IMR-90 (cell line): ENCODE measurements around the gene ZDHHC14. TPM values are rescaled to one million over a fixed set of nuclear protein-coding genes. Genes with fewer than 3 reads are reported as not detected.

Experiments used
- ATAC-seq: fragments of 200-7000 bp; cut with Tn5 transposase; 2 replicates; pipeline ENCODE4 v1.9.1; 2020; ENCODE audit warnings: low read depth, mild to moderate bottlenecking, moderate library complexity
- BruUV-seq: library from RNA; stranded (reverse); fragments of 400-500 nt; replicated peaks from 2 replicates; lab custom pipeline; 2021; lab: Mats Ljungman, UMichigan
- CTCF ChIA-PET: fragments of 300-600 bp; formaldehyde crosslinking; extraction: SDS; loops from one replicate; lab custom pipeline; 2021; ENCODE audit warnings: antibody characterized with exemption; lab: Yijun Ruan, JAX
- POLR2A ChIA-PET: fragments of 300-600 bp; sonication (Branson Sonifier 250); formaldehyde crosslinking; loops from one replicate; lab custom pipeline; 2022; ENCODE audit warnings: antibody characterized with exemption; ENCODE audit not compliant: unreplicated experiment; lab: Charles Lee
- DNase-seq: peaks from one replicate; pipeline ENCODE4 v3.0.0; 2013
- H2AFZ ChIP-seq: replicated peaks from 2 replicates; pipeline ENCODE3; 2013; ENCODE audit warnings: low read length, mild to moderate bottlenecking; ENCODE audit not compliant: poor library complexity
- H2AK5ac ChIP-seq: 2 replicates; pipeline ENCODE4 v1.6.1; 2013; ENCODE audit warnings: low read depth, low read length, inconsistent platforms
- H2AK9ac ChIP-seq: replicated peaks from 2 replicates; pipeline ENCODE3; 2013; ENCODE audit warnings: mild to moderate bottlenecking, low read depth, low read length, moderate library complexity; ENCODE audit not compliant: poor library complexity
- H2BK120ac ChIP-seq: 2 replicates; pipeline ENCODE4 v1.6.1; 2013; ENCODE audit warnings: low read depth, low read length, inconsistent platforms
- H2BK15ac ChIP-seq: 3 replicates; pipeline ENCODE4 v1.6.1; 2013; ENCODE audit warnings: low read depth, low read length, inconsistent platforms
- H2BK20ac ChIP-seq: 2 replicates; pipeline ENCODE4 v1.6.1; 2013; ENCODE audit warnings: low read depth, mild to moderate bottlenecking, inconsistent platforms, low read length, moderate library complexity
- H2BK5ac ChIP-seq: 2 replicates; pipeline ENCODE4 v1.6.1; 2013; ENCODE audit warnings: mild to moderate bottlenecking, low read depth, low read length, inconsistent platforms; ENCODE audit not compliant: poor library complexity, severe bottlenecking
- H3K14ac ChIP-seq: replicated peaks from 2 replicates; pipeline ENCODE4 v1.6.1; 2013; ENCODE audit warnings: low read depth, low read length, inconsistent platforms
- H3K18ac ChIP-seq: 2 replicates; pipeline ENCODE4 v1.6.1; 2013; ENCODE audit warnings: low read depth, low read length, control low read depth
- H3K23ac ChIP-seq: 2 replicates; pipeline ENCODE4 v1.6.1; 2013; ENCODE audit warnings: low read depth, low read length, inconsistent platforms
- H3K27ac ChIP-seq: 2 replicates; pipeline ENCODE4 v1.5.1; 2013; ENCODE audit warnings: mild to moderate bottlenecking, control low read depth, low read length; ENCODE audit not compliant: insufficient read depth
- H3K27me3 ChIP-seq: 2 replicates; pipeline ENCODE4 v1.6.1; 2013; ENCODE audit warnings: low read length; ENCODE audit not compliant: control insufficient read depth, insufficient read depth
- H3K36me3 ChIP-seq: 2 replicates; pipeline ENCODE4 v1.6.1; 2013; ENCODE audit warnings: low read length, mixed read lengths; ENCODE audit not compliant: control insufficient read depth, insufficient read depth
- H3K4ac ChIP-seq: 2 replicates; pipeline ENCODE4 v1.6.1; 2013; ENCODE audit warnings: low read depth, low read length, inconsistent platforms
- H3K4me1 ChIP-seq: 2 replicates; pipeline ENCODE4 v1.6.1; 2013; ENCODE audit warnings: low read length, mixed read lengths; ENCODE audit not compliant: control insufficient read depth, insufficient read depth
- H3K4me2 ChIP-seq: 2 replicates; pipeline ENCODE4 v1.6.1; 2013; ENCODE audit warnings: low read depth, mild to moderate bottlenecking, control low read depth, low read length, moderate library complexity
- H3K4me3 ChIP-seq: 2 replicates; pipeline ENCODE4 v1.5.1; 2013; ENCODE audit warnings: low read depth, mild to moderate bottlenecking, control low read depth, low read length, moderate library complexity; ENCODE audit not compliant: insufficient read depth
- H3K56ac ChIP-seq: 2 replicates; pipeline ENCODE4 v1.6.1; 2013; ENCODE audit warnings: low read length, inconsistent platforms; ENCODE audit not compliant: insufficient read depth; ENCODE audit errors: extremely low read depth
- H3K79me1 ChIP-seq, 2 experiments: 2 replicates each; pipeline ENCODE4 v1.6.1; 2013; ENCODE audit warnings: low read length in 2 of 2, inconsistent platforms in 1 of 2, low read depth in 1 of 2
- H3K9ac ChIP-seq: 2 replicates; pipeline ENCODE4 v1.6.1; 2013; ENCODE audit warnings: low read depth, low read length, control low read depth
- H3K9me1 ChIP-seq: 2 replicates; pipeline ENCODE4 v1.6.1; 2013; ENCODE audit warnings: low read length, inconsistent platforms; ENCODE audit not compliant: insufficient read depth
- H3K9me3 ChIP-seq: 2 replicates; pipeline ENCODE4 v1.6.1; 2013; ENCODE audit warnings: low read length; ENCODE audit not compliant: control insufficient read depth, insufficient read depth
- H4K20me1 ChIP-seq: 2 replicates; pipeline ENCODE4 v1.6.1; 2013; ENCODE audit warnings: low read length, inconsistent platforms; ENCODE audit not compliant: insufficient read depth
- H4K5ac ChIP-seq: 2 replicates; pipeline ENCODE4 v1.6.1; 2013; ENCODE audit warnings: mild to moderate bottlenecking, low read depth, low read length, control low read depth
- H4K8ac ChIP-seq, 2 experiments: 2 replicates each; pipeline ENCODE4 v1.6.1; 2013; ENCODE audit warnings: low read depth in 2 of 2, low read length in 2 of 2, control low read depth in 1 of 2, inconsistent platforms in 1 of 2
- H4K91ac ChIP-seq: 2 replicates; pipeline ENCODE4 v1.6.1; 2013; ENCODE audit warnings: low read depth, low read length, inconsistent platforms; ENCODE audit not compliant: insufficient read depth
- POLR2A ChIP-seq: IDR thresholded peaks from 2 replicates; pipeline ENCODE4 v1.6.1; 2012; ENCODE audit warnings: mild to moderate bottlenecking, low read depth, low read length
- RCOR1 ChIP-seq: IDR thresholded peaks from 2 replicates; pipeline ENCODE4 v1.6.1; 2012; ENCODE audit warnings: mild to moderate bottlenecking, low read length, improper control_type of control experiment; ENCODE audit not compliant: insufficient replicate concordance
- RFX5 ChIP-seq: IDR thresholded peaks from 2 replicates; pipeline ENCODE4 v1.8.0; 2012; ENCODE audit warnings: low read depth, mild to moderate bottlenecking, low read length, moderate library complexity
- SMC3 ChIP-seq: fragments of 150-350 bp; IDR thresholded peaks from 2 replicates; pipeline ENCODE4 v1.6.1; 2016; ENCODE audit warnings: low read depth, mild to moderate bottlenecking, antibody characterized with exemption, low read length, moderate library complexity
- whole genome bisulfite sequencing, 2 experiments: methylation state at CpG; one replicate each; pipeline versions ENCODE4 v1.1.5 to v1.1.7; 2013; ENCODE audit warnings: missing lambda C conversion rate in 2 of 2; ENCODE audit not compliant: insufficient read length in 1 of 2; ENCODE audit errors: extremely low coverage in 2 of 2; 5-methylcytosine and 5-hydroxymethylcytosine counted together
- dilution Hi-C: fragments of 300-500 bp; cut with HindIII; formaldehyde crosslinking; loops from one replicate; pipeline ENCODE4 v1.14.3; 2018; ENCODE audit warnings: low sequenced_read_pairs; ENCODE audit not compliant: unreplicated experiment
- in situ Hi-C: fragments of 300-500 bp; cut with MboI; formaldehyde crosslinking; loops from 3 replicates; pipeline ENCODE4 v1.14.3; 2019; ENCODE audit warnings: low sequenced_read_pairs, inconsistent platforms, mixed read lengths
- intact Hi-C: fragments of 100-400 bp; cut with micrococcal nuclease; formaldehyde crosslinking; loops from 2 replicates; pipeline ENCODE4 v1.10.0; 2022
- polyA plus RNA-seq, 3 experiments: library from polyadenylated mRNA; depleted of rRNA; stranded (reverse); fragments of >200 nt; gene quantifications; 2 replicates each; pipeline ENCODE4 v1.2.3, GENCODE V29; 2012; ENCODE audit warnings: low replicate concordance in 1 of 3
- total RNA-seq: library from RNA; depleted of rRNA; stranded (reverse); fragments of >200 nt; gene quantifications from 2 replicates; pipeline ENCODE4 v1.2.3, GENCODE V29; 2012

ZDHHC14 gene
- total and polyA plus RNA-seq, 2 of the 4 experiments (the other 2 are of a cell fraction) = 0.90 to 2.0 TPM

DNA sequence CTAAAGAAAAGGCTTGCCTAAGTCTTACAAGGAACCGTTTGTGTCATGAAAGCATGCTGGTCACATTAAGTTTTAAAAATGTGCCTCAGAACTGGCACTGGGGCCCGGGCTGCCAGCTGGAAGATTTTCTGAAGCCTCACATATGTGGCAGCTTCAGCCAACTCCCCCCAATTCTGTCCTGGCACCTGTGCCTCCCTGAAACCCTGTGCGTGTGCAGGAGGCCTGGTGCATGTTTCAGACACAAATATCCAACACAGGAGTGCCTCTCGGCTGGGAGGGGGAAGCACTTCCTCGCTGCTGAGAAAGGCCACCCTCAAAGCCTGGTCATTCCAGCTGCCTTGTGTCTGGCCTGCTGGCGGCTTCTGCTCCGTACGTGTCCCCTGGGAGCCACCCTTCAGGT lies 253.6 kb downstream of the ZDHHC14 start:
- no peak overlapping the region for H2AK5ac ChIP-seq
- H3K4me1 ChIP-seq = peaks cover 2% of the 10 kb centered on the region; the same call in 1 of the 2 replicates
- no peak overlapping the region for H3K14ac ChIP-seq
- no peaks in the 10 kb centered on the region for H3K9me3 ChIP-seq
- no peak overlapping the region for H2BK120ac ChIP-seq
- no peak overlapping the region for H4K8ac ChIP-seq
- H2BK20ac ChIP-seq = no peak overlapping the region
- no peaks in the 10 kb centered on the region for H3K27me3 ChIP-seq
- H2BK5ac ChIP-seq = no peak overlapping the region
- 77% methylated on average over 4 of the region's 8 CpGs; no CpG with 5 or more reads in 1 of the 2 experiments for WGBS, 2 experiments
- H3K4ac ChIP-seq = no peak overlapping the region
- no peak overlapping the region for H2AK9ac ChIP-seq
- H4K91ac ChIP-seq = no peak overlapping the region
- no peak overlapping the region for H3K9ac ChIP-seq
- no peak overlapping the region for H3K4me2 ChIP-seq
- no peaks in the 10 kb centered on the region for H4K20me1 ChIP-seq
- ChIA-PET POLR2A (no interaction called here), CTCF (no interaction called here)
- in situ Hi-C loops (no loop called here), dilution Hi-C loops (no loop called here), intact Hi-C loops (no loop called here)
- BruUV-seq = no TSS peak
- H3K18ac ChIP-seq = no peak overlapping the region
- no peaks in the 10 kb centered on the region for H3K79me1 ChIP-seq
- DNase-seq (no peak), ATAC-seq (no peak)
- no peak overlapping the region for H3K27ac ChIP-seq
- H3K56ac ChIP-seq = no peak overlapping the region
- H3K36me3 ChIP-seq = no peaks in the 10 kb centered on the region
- H3K9me1 ChIP-seq = peaks cover 4% of the 10 kb centered on the region; the same call in 1 of the 2 replicates
- TF ChIP-seq RFX5 (no peak), SMC3 (no peak), POLR2A (no peak), RCOR1 (no peak)
- no peak overlapping the region for H2BK15ac ChIP-seq
- no peak overlapping the region for H4K5ac ChIP-seq
- H3K4me3 ChIP-seq = no peak overlapping the region
- no peak overlapping the region for H2AFZ ChIP-seq
- H3K23ac ChIP-seq = no peak overlapping the region
